Lung microvascular endothelial cell (primary cell): ENCODE results near the gene MCUR1. TPM values are rescaled to one million over a fixed set of nuclear protein-coding genes. Genes with fewer than 3 reads are reported as not detected.

Source experiments
- DNase-seq, 2 donors: peaks; one replicate each; pipeline versions ENCODE4 v3.0.0 to v3.0.0-alpha.2; 2010; ENCODE audit warnings: low read depth in 2 of 2
- total RNA-seq: library from RNA; depleted of rRNA; stranded (reverse); fragments of >200 nt; gene quantifications from 2 replicates; pipeline ENCODE4 v1.2.1, GENCODE V29; 2014

Gene MCUR1
- total RNA-seq, 1 donor from 2014 or later, result 6.5 TPM

DNA sequence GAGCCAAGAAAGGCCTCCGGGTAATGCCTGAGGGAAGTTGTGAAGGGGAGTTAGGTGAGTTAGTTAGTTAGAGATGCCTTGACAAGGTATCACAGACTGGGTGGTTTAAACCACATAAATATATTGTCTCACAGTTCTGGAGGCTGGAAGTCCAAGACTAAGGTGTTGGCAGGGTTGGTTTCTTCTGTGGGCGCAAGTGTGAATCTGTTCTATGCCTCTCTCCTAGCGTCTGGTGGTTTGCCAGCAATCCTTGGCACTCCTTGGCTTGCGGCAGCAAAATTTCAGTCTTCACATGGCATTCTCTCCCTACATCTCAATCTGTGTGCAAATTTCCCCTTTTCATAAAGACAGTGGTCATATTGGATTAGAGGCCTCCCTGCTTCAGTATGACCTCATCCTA, 73.0 kb downstream of the MCUR1 start:
- DNase-seq, result no peak

Other genes starting within 250 kb of the MCUR1 start
- gene SIRT5, start 240.0 kb downstream of the MCUR1 start, total RNA-seq, result 6.8 and 7.1 TPM in 2 replicates
- gene NOL7, start 199.2 kb downstream of the MCUR1 start, total RNA-seq, result 38.1 and 43.1 TPM in 2 replicates
- 18.3 and 21.0 TPM in 2 replicates for gene RANBP9, start 102.7 kb downstream of the MCUR1 start, total RNA-seq
- gene RNF182, start 110.4 kb upstream of the MCUR1 start, total RNA-seq, result under 0.01 and 0.22 TPM in 2 replicates